ENCODE results near the gene CFAP43. TPM values are rescaled to one million over a fixed set of nuclear protein-coding genes. Genes with fewer than 3 reads are reported as not detected.

CFAP43 gene
- total RNA-seq, 4 donors from 2014 or later, result not detected

DNA sequence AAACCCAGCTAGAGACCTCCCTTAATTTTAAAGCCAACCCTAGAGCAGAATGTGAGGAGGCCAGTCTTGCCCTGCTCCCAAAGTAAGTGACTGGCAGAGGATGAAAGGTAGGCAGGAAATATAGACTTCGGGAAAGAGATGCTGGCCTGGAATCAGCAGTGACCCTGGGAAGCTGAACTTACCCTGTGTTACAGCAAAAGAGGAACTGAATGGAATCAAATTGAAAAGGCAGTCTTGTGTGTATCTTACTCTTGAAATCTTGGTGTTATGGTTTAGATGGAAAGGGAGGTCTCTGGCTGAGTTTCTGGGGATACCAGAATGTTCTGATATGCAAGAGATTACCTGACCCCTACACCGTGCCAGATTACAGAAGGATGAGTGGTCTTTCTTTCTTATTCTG lies 7.9 kb upstream of the CFAP43 start:
- no peak for TF ChIP-seq CTCF (IDR thresholded peaks at IDR 0.05 in 4 of 5, conservative IDR thresholded peaks at IDR 0.05 in 1 of 5)
- TF ChIP-seq POLR2A (IDR thresholded peaks at IDR 0.05), result no peak
- intact Hi-C loops (cut with DNase I; ENCODE audit: low total_unique reads), result no loop called here
- no peaks in the 10 kb centered on the region for H3K4me1 ChIP-seq

DNA sequence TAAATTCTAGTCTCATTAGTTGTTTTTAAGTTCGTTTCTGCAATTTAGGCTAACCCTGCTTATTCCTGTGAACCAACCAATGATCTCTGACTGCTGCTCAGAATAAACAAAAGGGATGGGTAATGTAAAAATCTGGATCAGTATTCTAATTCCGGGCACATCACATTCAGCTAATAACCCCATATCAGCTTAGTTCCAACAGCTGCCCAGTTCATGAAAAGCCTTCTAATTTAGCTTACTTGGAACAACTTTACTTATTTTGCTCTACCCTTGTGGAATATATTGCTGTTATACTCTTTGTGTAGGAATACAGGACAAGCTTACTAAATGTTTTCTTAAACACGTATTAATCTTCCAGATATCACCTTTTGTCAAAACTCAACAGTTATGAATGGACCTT lies 3.6 kb upstream of the CFAP43 start:
- TF ChIP-seq CTCF (IDR thresholded peaks at IDR 0.05 in 4 of 5, conservative IDR thresholded peaks at IDR 0.05 in 1 of 5), result no peak
- no peak for TF ChIP-seq POLR2A (IDR thresholded peaks at IDR 0.05)
- no peaks in the 10 kb centered on the region for H3K9me3 ChIP-seq
- no peak overlapping the region for H3K27ac ChIP-seq
- peaks cover 8 to 9% of the 10 kb centered on the region in 2 donors for H3K4me1 ChIP-seq
- no peak overlapping the region for H3K4me3 ChIP-seq
- H3K36me3 ChIP-seq, result no peaks in the 10 kb centered on the region
- DNase-seq (no peak), ATAC-seq (no peak)
- H3K27me3 ChIP-seq, result no peaks in the 10 kb centered on the region
- intact Hi-C loops (cut with DNase I; ENCODE audit: low total_unique reads), result no loop called here
- in situ Hi-C loops (cut with MboI; ENCODE audit: low sequenced_read_pairs in 4 of 4), result no loop called here

More for the DNA sequence above, 7.9 kb upstream of the CFAP43 start:
- Histone ChIP-seq H3K9me3 (no peaks in the 10 kb centered on the region), H3K27me3 (no peaks in the 10 kb centered on the region), H3K4me3 (no peak overlapping the region), H3K27ac (no peak overlapping the region), H3K36me3 (no peaks in the 10 kb centered on the region)
- ATAC-seq (no peak), DNase-seq (no peak)
- in situ Hi-C loops (cut with MboI; ENCODE audit: low sequenced_read_pairs in 4 of 4), result no loop called here

DNA sequence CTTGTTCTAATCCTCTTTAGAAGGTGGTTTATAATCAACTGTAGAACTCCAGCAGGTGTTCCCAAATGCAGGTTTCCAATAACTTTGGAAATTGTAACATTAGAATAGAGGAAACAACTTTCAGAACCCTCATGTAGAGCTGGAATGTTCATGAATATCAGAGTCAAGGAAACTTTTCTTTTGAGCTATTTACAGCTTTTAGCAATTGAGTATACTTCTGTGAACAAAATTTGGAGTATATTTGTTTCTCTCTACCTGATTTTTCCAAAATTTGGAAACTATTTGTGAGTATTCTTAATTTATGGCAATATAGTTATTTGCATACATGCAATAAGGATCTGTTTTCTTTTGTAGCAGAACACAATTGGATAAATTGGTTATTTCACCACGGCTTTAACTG lies 2.8 kb upstream of the CFAP43 start:
- TF ChIP-seq CTCF (IDR thresholded peaks at IDR 0.05 in 4 of 5, conservative IDR thresholded peaks at IDR 0.05 in 1 of 5), result no peak
- no peak for TF ChIP-seq POLR2A (IDR thresholded peaks at IDR 0.05)
- Histone ChIP-seq H3K36me3 (no peaks in the 10 kb centered on the region), H3K27ac (no peak overlapping the region), H3K9me3 (no peaks in the 10 kb centered on the region), H3K27me3 (no peaks in the 10 kb centered on the region), H3K4me1 (peaks cover 8 to 9% of the 10 kb centered on the region in 2 donors), H3K4me3 (no peak overlapping the region)
- DNase-seq (no peak), ATAC-seq (no peak)
- in situ Hi-C loops (cut with MboI; ENCODE audit: low sequenced_read_pairs in 4 of 4) (no loop called here), intact Hi-C loops (cut with DNase I; ENCODE audit: low total_unique reads) (no loop called here)

- in situ Hi-C loops (cut with MboI; ENCODE audit: low sequenced_read_pairs in 4 of 4), result no loop called here
- no peak for ATAC-seq
- intact Hi-C loops (cut with DNase I; ENCODE audit: low total_unique reads), result no loop called here
Observed at GRCh38 chr10:104233817-104234216, 1.7 kb upstream of the CFAP43 start.

More at GRCh38 chr10:104233817-104234216, 1.7 kb upstream of the CFAP43 start:
- H3K9me3 ChIP-seq, result no peaks in the 10 kb centered on the region
- no peaks in the 10 kb centered on the region for H3K36me3 ChIP-seq
- H3K27ac ChIP-seq, result no peak overlapping the region
- TF ChIP-seq CTCF (IDR thresholded peaks at IDR 0.05 in 4 of 5, conservative IDR thresholded peaks at IDR 0.05 in 1 of 5) (no peak), POLR2A (IDR thresholded peaks at IDR 0.05) (no peak)
- no peak for DNase-seq
- no peaks in the 10 kb centered on the region for H3K27me3 ChIP-seq
- peaks cover 8 to 9% of the 10 kb centered on the region in 2 donors for H3K4me1 ChIP-seq
- no peak overlapping the region for H3K4me3 ChIP-seq

All from gastrocnemius medialis (tissue), 4 donors.